Stimulated activated CD8-positive, alpha-beta memory T cell treated with anti-CD3 and anti-CD28 coated beads, Interleukin-7, amount 100 ng/mL, for 48 hours (primary cell): Measurements from ENCODE around the gene PTGER3.
"Not testable (repeated sequence)": the region's sequence is repeated elsewhere in the genome, so short reads cannot be mapped to it uniquely, and the experiment has no call there.

ENCODE experiments used
- DNase-seq, 2 donors: peaks; one replicate each; pipeline ENCODE4 v3.0.0-alpha.2; 2020; ENCODE audit warnings: low read depth in 1 of 2; ENCODE audit errors: extremely low read depth in 1 of 2

Gene PTGER3

GRCh38 chr1:70961374-70961975 is 86.1 kb downstream of the PTGER3 start:
- no peak for DNase-seq

- no peak for DNase-seq
Observed at GRCh38 chr1:70948396-70949017, 99.1 kb downstream of the PTGER3 start.

GRCh38 chr1:70947835-70948234 is 99.8 kb downstream of the PTGER3 start:
- no peak for DNase-seq

- DNase-seq: no peak
Observed at GRCh38 chr1:70945676-70946075, 101.9 kb downstream of the PTGER3 start.

- no peak for DNase-seq
Observed at GRCh38 chr1:70945251-70945650, 102.4 kb downstream of the PTGER3 start.

- no peak for DNase-seq
Observed at GRCh38 chr1:70941563-70941962, 106.1 kb downstream of the PTGER3 start.

- DNase-seq: not testable (repeated sequence)
Observed at GRCh38 chr1:70940398-70940797, 107.2 kb downstream of the PTGER3 start.

- no peak for DNase-seq
Observed at GRCh38 chr1:70934194-70934961, 113.2 kb downstream of the PTGER3 start.

GRCh38 chr1:70930062-70930461 is 117.6 kb downstream of the PTGER3 start:
- DNase-seq: no peak

- no peak for DNase-seq
Observed at GRCh38 chr1:70922196-70922595, 125.4 kb downstream of the PTGER3 start.
